NCI-H1092 (cell line): ENCODE data around the gene SYCE3.

Experiments
- DNase-seq: peaks from one replicate; lab custom pipeline; 2025; lab: John Stamatoyannopoulos, UW

Gene SYCE3

DNA sequence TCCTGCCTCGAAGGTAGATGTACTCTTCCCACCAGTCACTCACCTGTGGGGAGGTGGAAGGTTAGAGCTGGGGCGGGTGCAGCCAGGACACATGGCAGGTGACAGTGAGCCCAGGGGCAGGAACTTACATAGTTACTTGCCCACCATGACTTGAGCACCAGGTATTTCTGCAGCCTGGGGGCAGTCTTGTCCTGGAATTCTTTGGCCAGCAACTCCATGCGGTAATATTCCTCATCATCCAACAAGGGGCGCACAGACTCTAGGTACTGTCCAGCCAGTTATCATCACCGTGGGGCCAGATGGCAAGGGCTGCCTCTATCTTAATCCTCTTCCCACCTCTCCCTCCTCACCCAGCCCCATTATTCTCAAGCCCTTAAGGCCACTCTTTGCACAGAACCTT lies 13.4 kb upstream of the SYCE3 start:
- DNase-seq = no peak

DNA sequence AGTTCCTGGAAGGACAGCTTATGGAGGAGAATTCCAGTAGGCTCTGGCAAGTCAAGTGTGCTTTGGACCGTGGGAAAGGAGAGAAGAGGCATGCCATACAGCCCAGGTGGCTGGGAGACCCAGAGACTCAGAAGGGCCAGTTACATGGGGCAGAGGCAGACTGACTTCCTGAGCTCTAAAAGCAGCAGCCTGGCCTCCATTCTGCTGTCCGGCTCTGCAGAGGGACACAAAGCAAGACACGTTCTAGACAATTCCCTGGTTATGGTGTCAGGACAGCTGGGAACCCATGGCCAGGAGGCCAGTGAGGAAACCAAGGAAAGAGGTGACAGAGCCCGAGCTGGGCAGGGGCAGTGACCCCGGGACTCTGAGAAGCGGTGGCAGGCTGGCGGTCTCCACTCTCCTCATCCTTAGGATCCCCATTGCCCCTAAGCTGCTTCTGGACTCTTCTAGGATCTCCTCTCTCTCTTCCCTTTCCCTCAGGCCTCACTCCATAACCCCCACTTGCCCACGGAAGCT lies 12.8 kb upstream of the SYCE3 start:
- DNase-seq = no peak

- DNase-seq = no peak
These were observed 11.7 kb upstream of the SYCE3 start for GRCh38 chr22:50574383-50574755.

GRCh38 chr22:50573491-50574382 lies 11.0 kb upstream of the SYCE3 start:
- DNase-seq = no peak

GRCh38 chr22:50572965-50573364 lies 10.2 kb upstream of the SYCE3 start:
- no peak for DNase-seq

DNA sequence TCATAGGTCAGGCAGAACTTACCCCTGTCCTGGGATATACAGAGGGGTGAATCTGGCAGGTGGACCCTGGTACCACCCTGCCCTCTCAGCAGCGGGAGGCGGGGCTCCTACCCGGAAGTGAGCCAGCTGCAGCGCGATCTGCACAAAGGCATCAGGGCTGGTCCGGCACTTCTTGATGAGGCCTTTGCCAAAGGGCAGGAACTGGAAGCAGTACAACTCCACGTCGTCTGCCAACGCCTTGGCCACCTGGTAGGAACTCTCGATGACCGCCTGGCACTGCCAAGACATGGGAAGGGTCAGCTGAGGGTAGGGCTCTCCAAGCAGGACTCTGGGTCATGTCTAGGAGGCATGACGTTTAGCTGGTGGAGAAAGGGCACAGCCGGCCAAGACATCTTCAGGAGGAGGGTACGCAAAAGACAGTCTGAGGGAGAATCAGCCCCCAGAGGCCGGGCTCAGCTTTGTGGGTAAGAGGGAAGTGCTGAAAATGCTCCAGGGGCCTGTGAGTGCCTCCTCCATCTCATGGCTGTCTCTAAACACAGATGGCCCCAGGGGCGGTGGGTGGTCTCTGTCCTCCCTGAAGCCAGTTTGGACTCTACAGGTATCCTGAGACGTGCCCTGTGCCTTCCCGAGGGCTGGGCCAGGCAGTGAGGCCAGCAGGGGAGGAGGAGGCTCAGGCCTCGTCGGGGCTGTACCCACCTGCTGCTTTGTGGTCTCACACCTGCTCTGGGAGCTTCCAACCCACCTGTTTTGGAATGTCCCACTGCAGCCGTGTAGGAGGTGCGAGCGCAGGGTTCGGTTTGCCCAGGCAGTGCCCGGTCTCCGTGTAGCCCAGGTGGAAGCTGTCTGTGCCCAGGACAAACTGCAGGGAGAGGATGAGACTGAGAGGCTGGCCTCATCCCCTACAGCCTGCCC lies 8.8 kb upstream of the SYCE3 start:
- DNase-seq = no peak

GRCh38 chr22:50570861-50571260 lies 8.1 kb upstream of the SYCE3 start:
- DNase-seq = no peak

- no peak for DNase-seq
These were observed 7.3 kb upstream of the SYCE3 start for GRCh38 chr22:50569896-50570535.

- DNase-seq = no peak
These were observed 6.3 kb upstream of the SYCE3 start for GRCh38 chr22:50569041-50569459.

- no peak for DNase-seq
These were observed 5.9 kb upstream of the SYCE3 start for GRCh38 chr22:50568626-50569025.

- no peak for DNase-seq
These were observed 5.1 kb upstream of the SYCE3 start for GRCh38 chr22:50567721-50568252.

DNA sequence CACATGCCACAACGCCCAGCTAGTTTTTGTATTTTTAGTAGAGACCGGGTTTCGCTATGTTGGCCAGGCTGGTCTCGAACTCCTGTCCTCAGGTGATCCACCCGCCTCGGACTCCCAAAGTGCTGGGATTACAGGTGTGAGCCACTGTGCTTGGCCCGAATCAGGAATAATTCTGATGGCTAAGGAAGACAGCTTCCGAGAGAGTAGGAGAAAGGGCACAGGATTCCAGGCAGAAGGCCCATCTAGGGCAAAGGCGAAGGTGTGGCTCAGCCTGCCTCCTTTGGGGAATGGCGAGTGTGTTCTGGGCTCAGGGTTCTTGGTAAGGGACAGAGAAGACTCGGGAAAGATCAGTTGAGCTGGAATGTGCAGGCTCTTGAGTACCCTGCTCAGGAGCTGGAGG lies 1.6 kb upstream of the SYCE3 start:
- DNase-seq = no peak

- no peak for DNase-seq
These were observed 868 bp upstream of the SYCE3 start for GRCh38 chr22:50563413-50564160.

DNA sequence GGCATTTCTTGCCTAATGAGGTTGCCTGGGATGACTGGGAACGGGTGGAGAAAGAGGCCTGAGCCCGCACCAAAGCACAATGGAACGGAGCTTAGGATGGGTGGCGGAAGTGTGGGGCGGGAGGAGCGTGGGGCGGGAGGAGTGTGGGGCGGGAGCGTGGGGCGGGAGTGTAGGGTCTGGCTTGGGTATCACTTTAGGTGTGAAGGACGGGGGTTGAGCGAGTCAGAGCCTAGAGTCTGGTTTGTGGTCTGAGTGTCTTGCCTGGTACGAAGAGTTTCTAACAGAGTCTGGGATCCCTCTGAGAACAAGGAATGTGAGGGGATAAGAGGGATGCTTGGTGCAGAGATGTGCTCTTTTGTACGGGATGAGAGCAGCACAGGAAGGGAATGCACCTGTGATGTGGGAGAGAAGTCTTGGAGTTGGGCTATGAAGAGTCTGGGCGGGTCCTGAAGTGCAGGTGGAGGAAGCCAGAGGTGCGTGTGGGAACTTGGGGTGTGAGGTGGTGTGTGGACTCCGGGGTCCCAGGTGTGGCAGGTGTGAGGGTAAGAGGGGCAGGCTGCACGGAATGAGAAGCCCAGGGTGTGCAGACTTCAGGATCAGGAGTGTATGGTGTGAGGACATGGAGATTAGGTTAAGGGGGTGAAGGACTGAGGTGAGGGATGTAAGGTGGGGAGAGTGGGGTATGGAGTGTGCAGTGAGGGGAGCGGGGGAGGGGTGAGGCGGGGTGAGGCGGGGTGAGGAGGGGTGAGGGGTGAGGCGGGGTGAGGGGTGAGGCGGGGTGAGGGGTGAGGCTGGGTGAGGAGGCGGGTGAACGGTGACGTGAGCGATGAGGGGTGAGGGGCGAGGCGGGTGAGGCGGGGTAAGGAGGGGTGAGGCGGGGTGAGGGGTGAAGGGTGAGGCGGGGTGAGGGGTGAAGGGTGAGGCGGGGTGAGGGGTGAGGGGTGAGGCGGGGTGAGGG lies 1.0 kb downstream of the SYCE3 start:
- no peak for DNase-seq

- no peak for DNase-seq
These were observed 2.7 kb downstream of the SYCE3 start for GRCh38 chr22:50560034-50560433.

- no peak for DNase-seq
These were observed 6.0 kb downstream of the SYCE3 start for GRCh38 chr22:50556703-50557102.

DNA sequence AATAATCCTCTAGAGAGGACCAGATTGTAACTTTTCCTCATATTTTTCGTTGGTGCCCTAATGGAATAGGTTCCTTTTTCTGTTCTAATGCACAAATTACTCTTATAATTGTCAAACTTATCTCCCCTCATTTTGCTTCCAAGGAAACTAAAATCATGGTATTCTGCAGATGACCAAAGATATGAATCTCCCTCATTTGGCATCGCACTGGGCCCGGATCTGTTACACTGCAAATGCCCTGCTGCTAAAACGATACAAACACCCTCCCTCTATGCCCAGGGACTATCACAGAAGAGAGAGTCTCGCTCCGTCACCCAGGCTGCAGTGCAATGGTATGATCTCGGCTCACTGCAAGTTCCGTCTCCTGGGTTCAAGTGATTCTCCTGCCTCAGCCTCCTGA lies 9.4 kb downstream of the SYCE3 start:
- DNase-seq = no peak

GRCh38 chr22:50551160-50551752 lies 11.5 kb downstream of the SYCE3 start:
- DNase-seq = no peak

DNA sequence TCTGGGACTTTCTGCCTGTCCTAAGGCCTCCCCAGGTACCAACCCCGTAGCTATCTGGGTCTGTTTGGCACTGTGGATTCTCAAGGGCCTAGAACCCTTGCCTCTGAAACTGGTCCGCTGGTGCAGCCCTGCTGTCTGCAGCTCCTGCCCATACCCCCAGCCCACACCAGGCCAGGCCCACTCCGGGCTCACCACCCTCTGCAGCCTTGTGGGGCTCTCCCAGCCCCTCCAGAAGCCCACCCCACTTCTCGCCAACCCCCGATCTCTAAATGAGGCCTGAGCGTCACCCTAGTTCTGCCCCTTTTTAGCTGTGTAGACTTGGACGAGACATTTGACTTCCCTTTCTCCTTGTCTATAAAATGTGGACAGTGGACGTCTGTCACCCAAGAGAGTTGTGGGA lies 12.3 kb downstream of the SYCE3 start:
- DNase-seq = no peak
